Neuron (in vitro differentiated cells): ENCODE measurements around the gene CDC73.

Source experiments
- H2AFZ ChIP-seq: one replicate; pipeline ENCODE4 v1.6.1; 2013; ENCODE audit warnings: low read depth, mild to moderate bottlenecking, inconsistent platforms, low read length, moderate library complexity
- H3K27me3 ChIP-seq: one replicate; pipeline ENCODE4 v1.6.1; 2013; ENCODE audit warnings: low read length; ENCODE audit not compliant: insufficient read depth
- H3K36me3 ChIP-seq: one replicate; pipeline ENCODE4 v1.6.1; 2013; ENCODE audit warnings: low read length; ENCODE audit not compliant: insufficient read depth
- H3K4me1 ChIP-seq: one replicate; pipeline ENCODE4 v1.6.1; 2013; ENCODE audit warnings: low read length; ENCODE audit not compliant: insufficient read depth
- H3K4me3 ChIP-seq: 2 replicates; pipeline ENCODE4 v1.5.1; 2013; ENCODE audit warnings: mild to moderate bottlenecking, low read length, moderate library complexity
- H3K9me3 ChIP-seq: one replicate; pipeline ENCODE4 v1.6.1; 2013; ENCODE audit warnings: low read length

The CDC73 gene

GRCh38 chr1:193121616-193122593 is at the start of gene CDC73:
Gene CDC73 (plus strand): TSS chr1:193122031. CDS start chr1:193122201, 170 bp downstream.
- Histone ChIP-seq H3K4me3 (peak within 1 kb of the TSS; percentile 75), H3K4me1 (peaks cover 4% of the 10 kb centered on the region), H3K9me3 (no peaks in the 10 kb centered on the region), H3K27me3 (no peaks in the 10 kb centered on the region), H3K36me3 (peaks cover 18% of the 10 kb centered on the region), H2AFZ (peak within 1 kb of the TSS; percentile 89)

GRCh38 chr1:193077991-193078390 is 43.8 kb upstream of the CDC73 start:
- no peaks in the 10 kb centered on the region for H3K27me3 ChIP-seq
- H3K4me3 ChIP-seq: no peak overlapping the region
- H3K9me3 ChIP-seq: peaks cover 15% of the 10 kb centered on the region
- no peak overlapping the region for H2AFZ ChIP-seq
- H3K36me3 ChIP-seq: peaks cover 65% of the 10 kb centered on the region
- H3K4me1 ChIP-seq: no peaks in the 10 kb centered on the region

GRCh38 chr1:193079187-193079586 is 42.6 kb upstream of the CDC73 start:
- peaks cover 73% of the 10 kb centered on the region for H3K36me3 ChIP-seq
- no peak overlapping the region for H2AFZ ChIP-seq
- H3K9me3 ChIP-seq: peaks cover 15% of the 10 kb centered on the region
- no peaks in the 10 kb centered on the region for H3K27me3 ChIP-seq
- H3K4me3 ChIP-seq: no peak overlapping the region
- H3K4me1 ChIP-seq: no peaks in the 10 kb centered on the region

GRCh38 chr1:193083365-193084088 is 38.3 kb upstream of the CDC73 start:
- no peaks in the 10 kb centered on the region for H3K27me3 ChIP-seq
- H2AFZ ChIP-seq: no peak overlapping the region
- peaks cover 2% of the 10 kb centered on the region for H3K9me3 ChIP-seq
- H3K4me1 ChIP-seq: no peaks in the 10 kb centered on the region
- H3K4me3 ChIP-seq: no peak overlapping the region
- H3K36me3 ChIP-seq: peaks cover 82% of the 10 kb centered on the region

GRCh38 chr1:193085263-193085662 is 36.6 kb upstream of the CDC73 start:
- H3K36me3 ChIP-seq: peaks cover 78% of the 10 kb centered on the region
- no peaks in the 10 kb centered on the region for H3K4me1 ChIP-seq
- no peaks in the 10 kb centered on the region for H3K27me3 ChIP-seq

GRCh38 chr1:193086342-193086741 is 35.5 kb upstream of the CDC73 start:
- H3K36me3 ChIP-seq: peaks cover 77% of the 10 kb centered on the region
- no peak overlapping the region for H2AFZ ChIP-seq
- H3K9me3 ChIP-seq: no peaks in the 10 kb centered on the region
- no peaks in the 10 kb centered on the region for H3K4me1 ChIP-seq
- no peak overlapping the region for H3K4me3 ChIP-seq
- H3K27me3 ChIP-seq: no peaks in the 10 kb centered on the region

More at GRCh38 chr1:193085263-193085662, 36.6 kb upstream of the CDC73 start:
- no peaks in the 10 kb centered on the region for H3K9me3 ChIP-seq
- H3K4me3 ChIP-seq: no peak overlapping the region
- H2AFZ ChIP-seq: no peak overlapping the region

DNA sequence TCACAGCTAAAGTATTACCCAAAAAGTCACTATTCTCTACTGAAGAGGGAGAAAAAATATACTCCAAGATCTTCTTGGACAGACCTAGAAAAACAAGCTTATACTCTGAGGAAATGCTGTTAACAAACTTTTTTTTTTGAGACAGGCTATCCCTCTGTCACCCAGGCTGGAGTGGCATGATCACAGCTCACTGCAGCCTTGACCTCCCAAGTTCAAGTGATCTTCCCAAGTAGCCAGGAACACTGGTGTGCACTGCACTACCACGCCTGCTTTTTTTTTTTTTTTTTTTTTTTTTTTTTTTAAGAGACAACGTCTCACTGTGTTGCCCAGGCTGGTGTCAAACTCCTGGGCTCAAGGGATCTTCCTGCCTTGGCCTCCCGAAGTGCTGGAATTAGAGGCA is 33.9 kb upstream of the CDC73 start:
- Histone ChIP-seq H3K27me3 (no peaks in the 10 kb centered on the region), H3K4me3 (no peak overlapping the region), H3K4me1 (no peaks in the 10 kb centered on the region), H3K9me3 (no peaks in the 10 kb centered on the region), H3K36me3 (peaks cover 67% of the 10 kb centered on the region), H2AFZ (no peak overlapping the region)

DNA sequence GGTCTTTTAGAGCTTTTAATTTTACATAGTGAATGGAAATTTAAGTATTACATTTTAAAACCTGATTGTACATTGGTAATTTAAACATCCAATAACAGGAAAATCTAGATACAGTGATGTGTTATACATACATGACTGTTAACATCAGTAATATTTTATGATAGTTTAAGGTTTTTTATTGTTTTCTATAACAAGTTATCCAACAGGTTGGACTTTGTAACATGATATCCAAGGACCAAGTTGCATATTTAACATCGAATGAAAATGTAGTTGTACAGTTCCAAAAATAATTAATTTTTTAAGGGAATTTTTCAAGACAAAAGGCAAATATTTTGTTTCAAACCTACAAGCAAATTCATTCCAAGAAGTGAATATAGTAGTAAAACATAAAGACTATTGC is 31.0 kb upstream of the CDC73 start:
- H3K9me3 ChIP-seq: no peaks in the 10 kb centered on the region
- no peak overlapping the region for H3K4me3 ChIP-seq
- no peak overlapping the region for H2AFZ ChIP-seq
- H3K27me3 ChIP-seq: no peaks in the 10 kb centered on the region
- H3K4me1 ChIP-seq: no peaks in the 10 kb centered on the region
- H3K36me3 ChIP-seq: peaks cover 40% of the 10 kb centered on the region

DNA sequence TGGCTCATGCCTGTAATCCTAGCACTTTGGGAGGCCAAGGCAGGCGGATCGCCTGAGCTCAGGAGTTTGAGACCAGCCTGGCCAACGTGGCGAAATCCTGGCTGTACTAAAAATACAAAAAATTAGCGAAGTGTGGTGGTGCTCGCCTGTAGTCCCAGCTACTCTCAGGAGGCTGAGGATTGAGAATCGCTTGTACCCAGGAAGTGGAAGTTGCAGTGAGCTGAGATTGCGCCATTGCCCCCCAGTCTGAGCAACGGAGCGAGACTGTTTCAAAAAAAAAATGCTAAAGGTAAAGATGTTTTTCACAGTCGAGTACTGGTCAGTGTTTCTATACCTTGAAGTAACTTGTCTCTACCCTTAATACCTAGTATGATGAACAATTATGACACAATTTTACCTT is 27.7 kb upstream of the CDC73 start:
- no peaks in the 10 kb centered on the region for H3K4me1 ChIP-seq
- H2AFZ ChIP-seq: no peak overlapping the region
- H3K36me3 ChIP-seq: peaks cover 19% of the 10 kb centered on the region
- H3K27me3 ChIP-seq: no peaks in the 10 kb centered on the region
- no peak overlapping the region for H3K4me3 ChIP-seq
- no peaks in the 10 kb centered on the region for H3K9me3 ChIP-seq

- Histone ChIP-seq H3K9me3 (no peaks in the 10 kb centered on the region), H3K4me1 (no peaks in the 10 kb centered on the region), H3K4me3 (no peak overlapping the region)
Measured at GRCh38 chr1:193102662-193103061, 19.2 kb upstream of the CDC73 start.

GRCh38 chr1:193103759-193104501 is 17.9 kb upstream of the CDC73 start:
- H3K36me3 ChIP-seq: peaks cover 4% of the 10 kb centered on the region
- H3K4me3 ChIP-seq: peak overlapping the region; percentile 59
- H3K27me3 ChIP-seq: no peaks in the 10 kb centered on the region
- no peaks in the 10 kb centered on the region for H3K4me1 ChIP-seq
- no peaks in the 10 kb centered on the region for H3K9me3 ChIP-seq
- H2AFZ ChIP-seq: peak overlapping the region; percentile 58

More at GRCh38 chr1:193102662-193103061, 19.2 kb upstream of the CDC73 start:
- Histone ChIP-seq H2AFZ (no peak overlapping the region), H3K36me3 (peaks cover 4% of the 10 kb centered on the region), H3K27me3 (no peaks in the 10 kb centered on the region)

DNA sequence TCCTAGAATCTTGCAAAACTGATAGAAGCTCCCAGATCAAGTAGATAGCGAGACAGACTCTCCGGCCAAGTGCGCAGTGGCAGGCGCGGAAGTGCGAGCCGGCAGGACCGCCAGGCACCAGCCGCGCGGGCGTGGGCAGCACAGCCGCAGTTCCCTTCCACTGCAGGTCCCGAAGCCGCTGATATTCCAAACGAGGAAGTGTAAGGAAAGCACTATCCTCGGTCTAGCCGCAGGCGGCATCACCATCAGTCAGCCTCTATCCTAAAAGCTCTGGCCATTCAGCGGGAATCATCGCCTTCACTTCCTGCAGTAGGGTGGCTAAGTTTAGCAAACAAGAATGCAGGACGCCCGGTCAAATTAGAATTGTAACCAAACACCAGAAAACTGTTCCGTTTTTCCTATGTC is 17.3 kb upstream of the CDC73 start:
- Histone ChIP-seq H3K4me1 (no peaks in the 10 kb centered on the region), H3K36me3 (peaks cover 4% of the 10 kb centered on the region), H3K4me3 (peak overlapping the region; percentile 59), H2AFZ (peak overlapping the region; percentile 58), H3K27me3 (no peaks in the 10 kb centered on the region), H3K9me3 (no peaks in the 10 kb centered on the region)
